Measurements from ENCODE around the gene RAD51B.

DNA sequence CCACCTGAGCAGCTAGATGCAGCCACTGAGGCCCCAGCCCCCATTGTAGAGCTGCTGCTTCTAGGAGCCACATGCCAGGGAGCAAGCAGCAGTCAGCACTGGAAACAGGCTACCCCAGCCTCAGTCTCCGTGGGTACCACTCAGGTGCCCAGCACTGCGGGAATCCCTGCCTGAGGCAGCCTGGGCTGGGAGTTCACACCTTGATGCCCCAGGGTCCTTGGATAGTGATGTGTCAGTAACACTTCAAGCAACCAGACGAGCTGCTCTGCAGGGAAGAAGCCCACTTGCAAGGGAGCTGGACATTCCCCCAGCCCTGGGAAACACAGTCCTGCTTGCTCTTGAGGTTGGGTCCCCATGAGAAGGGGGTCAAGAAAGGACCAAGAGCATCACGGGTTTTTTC is 882.6 kb downstream of the RAD51B start:
- TF ChIP-seq, protein P1, sequence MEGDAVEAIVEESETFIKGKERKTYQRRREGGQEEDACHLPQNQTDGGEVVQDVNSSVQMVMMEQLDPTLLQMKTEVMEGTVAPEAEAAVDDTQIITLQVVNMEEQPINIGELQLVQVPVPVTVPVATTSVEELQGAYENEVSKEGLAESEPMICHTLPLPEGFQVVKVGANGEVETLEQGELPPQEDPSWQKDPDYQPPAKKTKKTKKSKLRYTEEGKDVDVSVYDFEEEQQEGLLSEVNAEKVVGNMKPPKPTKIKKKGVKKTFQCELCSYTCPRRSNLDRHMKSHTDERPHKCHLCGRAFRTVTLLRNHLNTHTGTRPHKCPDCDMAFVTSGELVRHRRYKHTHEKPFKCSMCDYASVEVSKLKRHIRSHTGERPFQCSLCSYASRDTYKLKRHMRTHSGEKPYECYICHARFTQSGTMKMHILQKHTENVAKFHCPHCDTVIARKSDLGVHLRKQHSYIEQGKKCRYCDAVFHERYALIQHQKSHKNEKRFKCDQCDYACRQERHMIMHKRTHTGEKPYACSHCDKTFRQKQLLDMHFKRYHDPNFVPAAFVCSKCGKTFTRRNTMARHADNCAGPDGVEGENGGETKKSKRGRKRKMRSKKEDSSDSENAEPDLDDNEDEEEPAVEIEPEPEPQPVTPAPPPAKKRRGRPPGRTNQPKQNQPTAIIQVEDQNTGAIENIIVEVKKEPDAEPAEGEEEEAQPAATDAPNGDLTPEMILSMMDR (IDR thresholded peaks at IDR 0.05): no peak
- no peak for TF ChIP-seq POLR2A (IDR thresholded peaks at IDR 0.05)
